ENCODE data around the gene BCLAF1. TPM values are rescaled to one million over a fixed set of nuclear protein-coding genes. Genes with fewer than 3 reads are reported as not detected.
A peak's percentile ranks its signal among the peaks of the same experiment; 100 is the strongest.

Gene BCLAF1
- total RNA-seq (2014; rRNA removed; shearing (Covaris generic); ENCODE audit: low replicate concordance): 37.2 and 51.3 TPM in 2 replicates

DNA sequence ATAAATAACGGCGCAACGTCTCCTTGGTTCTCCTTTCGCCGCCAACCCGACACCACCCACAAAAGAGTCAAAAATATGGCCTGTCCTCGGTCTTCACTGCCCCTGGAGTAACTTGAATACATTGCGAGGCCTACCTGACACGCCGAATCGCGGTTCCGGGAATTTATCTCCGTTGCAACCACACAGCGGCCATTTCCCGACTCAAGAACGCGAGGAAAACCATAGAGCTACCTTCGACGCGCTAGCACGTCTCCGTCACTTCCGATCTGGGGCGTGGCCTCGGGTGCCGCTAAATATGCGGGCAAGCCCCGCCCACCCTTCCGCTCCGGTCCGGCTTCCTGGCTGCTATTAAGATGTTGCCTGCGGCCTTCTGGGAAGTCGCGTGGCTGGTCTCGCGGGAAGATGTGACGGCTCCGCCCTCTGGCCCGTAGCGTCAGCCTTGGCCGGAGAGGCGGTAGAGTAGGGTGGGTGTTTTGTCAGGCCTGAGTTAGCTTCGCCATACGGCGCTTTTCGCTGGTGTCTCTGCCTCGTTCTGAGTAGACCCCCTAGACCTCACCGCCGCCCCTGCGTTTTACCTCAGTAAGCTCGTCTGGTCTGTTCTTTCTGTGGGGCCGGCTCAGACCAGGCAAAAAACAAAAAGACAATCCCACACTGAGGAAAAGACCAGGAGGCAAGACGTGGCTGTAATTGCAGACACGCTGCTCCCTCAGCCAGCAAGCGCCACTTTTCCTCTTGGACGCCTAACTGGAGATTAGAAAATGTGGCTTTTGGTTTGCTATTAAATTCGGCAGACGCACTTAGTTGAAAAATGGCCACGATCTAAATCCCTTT, at the start of gene BCLAF1:
Gene BCLAF1, minus strand, starts transcription at position 268 of the 831 bp plus-strand sequence. CDS start 9,980 bp downstream, outside the sequence.
- DNase-seq (ENCODE audit: low read depth): peak; percentile 99
- in situ Hi-C loops (cut with HindIII; ENCODE audit: low pct_unique_long_range_greater_than_20kb, low sequenced_read_pairs): no loop called here

DNA sequence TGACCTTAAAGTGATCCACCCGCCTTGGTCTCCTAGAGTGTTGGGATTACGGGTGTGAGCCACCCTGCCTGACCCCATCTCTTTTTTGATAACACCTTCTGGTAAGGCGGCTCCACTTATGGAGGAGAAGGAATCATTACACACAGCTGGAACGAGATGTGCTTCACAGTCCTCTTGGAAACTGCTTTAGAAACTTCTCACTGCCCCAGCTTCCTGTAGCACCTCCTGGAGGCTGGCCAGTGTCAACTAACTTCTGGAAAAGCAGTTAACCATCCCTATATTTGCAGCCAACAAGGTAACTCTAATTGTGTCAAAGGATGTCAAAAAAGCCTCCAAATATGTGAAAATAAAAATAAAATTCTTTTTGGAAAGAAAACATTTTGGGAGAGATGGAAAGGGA, 48.8 kb upstream of the BCLAF1 start:
- in situ Hi-C loops (cut with HindIII; ENCODE audit: low pct_unique_long_range_greater_than_20kb, low sequenced_read_pairs): no loop called here
- DNase-seq (ENCODE audit: low read depth): no peak

- no peak for DNase-seq (ENCODE audit: low read depth)
- in situ Hi-C loops (cut with HindIII; ENCODE audit: low pct_unique_long_range_greater_than_20kb, low sequenced_read_pairs): no loop called here
These were observed 48.0 kb upstream of the BCLAF1 start for GRCh38 chr6:136337606-136338005.

DNA sequence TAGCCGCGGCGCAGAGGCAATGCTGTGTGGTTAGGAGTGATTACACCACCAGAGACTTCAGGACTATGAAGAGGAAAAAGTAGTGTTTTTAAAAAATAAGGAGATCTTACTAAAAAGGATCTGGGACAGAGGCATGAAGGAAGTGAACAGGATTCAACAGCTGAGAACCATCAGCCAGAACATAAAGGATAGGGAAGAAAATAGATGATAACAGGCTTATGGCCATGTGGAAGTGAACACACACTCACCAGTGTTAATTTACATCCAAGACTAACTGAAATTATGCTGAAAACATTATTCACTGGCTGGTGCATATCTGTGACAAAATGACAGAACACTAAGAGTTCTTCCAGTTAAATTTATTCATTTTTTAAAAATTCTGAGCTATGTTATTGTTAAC, 47.5 kb upstream of the BCLAF1 start:
- DNase-seq (ENCODE audit: low read depth): no peak
- in situ Hi-C loops (cut with HindIII; ENCODE audit: low pct_unique_long_range_greater_than_20kb, low sequenced_read_pairs): no loop called here

- DNase-seq (ENCODE audit: low read depth): no peak
- in situ Hi-C loops (cut with HindIII; ENCODE audit: low pct_unique_long_range_greater_than_20kb, low sequenced_read_pairs): no loop called here
These were observed 46.2 kb upstream of the BCLAF1 start for GRCh38 chr6:136335736-136336363.

- DNase-seq (ENCODE audit: low read depth): no peak
- in situ Hi-C loops (cut with HindIII; ENCODE audit: low pct_unique_long_range_greater_than_20kb, low sequenced_read_pairs): no loop called here
These were observed 45.2 kb upstream of the BCLAF1 start for GRCh38 chr6:136334853-136335252.

DNA sequence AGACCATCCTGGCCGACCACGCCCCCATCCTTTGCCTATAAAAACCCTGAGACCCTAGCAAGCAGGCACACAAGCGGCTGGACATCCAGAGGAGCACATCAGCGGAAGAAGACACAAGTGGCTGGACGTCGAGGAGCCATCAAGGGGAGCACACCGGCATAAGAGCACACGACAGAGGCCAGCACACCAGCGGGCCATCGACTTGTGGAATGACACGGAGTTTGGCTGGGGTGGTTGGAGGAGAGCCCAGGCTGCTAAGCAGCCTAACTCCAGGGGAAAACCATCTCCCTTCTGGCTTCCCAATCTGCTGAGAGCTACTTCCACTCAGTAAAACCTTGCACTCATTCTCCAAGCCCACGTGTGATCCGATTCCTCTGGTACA, 44.8 kb upstream of the BCLAF1 start:
- DNase-seq (ENCODE audit: low read depth): no peak
- in situ Hi-C loops (cut with HindIII; ENCODE audit: low pct_unique_long_range_greater_than_20kb, low sequenced_read_pairs): no loop called here

- in situ Hi-C loops (cut with HindIII; ENCODE audit: low pct_unique_long_range_greater_than_20kb, low sequenced_read_pairs): no loop called here
- DNase-seq (ENCODE audit: low read depth): no peak
These were observed 44.3 kb upstream of the BCLAF1 start for GRCh38 chr6:136333824-136334464.

- no peak for DNase-seq (ENCODE audit: low read depth)
- in situ Hi-C loops (cut with HindIII; ENCODE audit: low pct_unique_long_range_greater_than_20kb, low sequenced_read_pairs): no loop called here
These were observed 41.8 kb upstream of the BCLAF1 start for GRCh38 chr6:136331461-136331860.

DNA sequence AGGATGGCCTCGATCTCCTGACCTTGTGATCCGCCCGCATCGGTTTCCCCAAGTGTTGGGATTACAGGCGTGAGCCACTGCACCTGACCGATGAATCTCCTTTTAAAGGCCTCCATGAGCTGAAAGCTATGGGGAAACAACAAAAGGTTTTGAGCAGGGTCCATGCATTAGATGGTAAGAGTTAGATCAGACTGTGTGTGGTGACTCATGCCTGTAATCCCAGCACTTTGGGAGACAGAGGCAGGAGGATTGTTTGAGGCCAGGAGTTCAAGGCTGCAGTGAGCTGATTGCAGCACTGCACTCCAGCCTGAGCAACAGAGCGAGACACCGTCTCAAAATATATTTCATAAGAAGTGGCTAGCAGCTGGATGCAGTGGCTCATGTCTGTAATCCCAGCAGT, 41.0 kb upstream of the BCLAF1 start:
- in situ Hi-C loops (cut with HindIII; ENCODE audit: low pct_unique_long_range_greater_than_20kb, low sequenced_read_pairs): no loop called here
- DNase-seq (ENCODE audit: low read depth): no peak

DNA sequence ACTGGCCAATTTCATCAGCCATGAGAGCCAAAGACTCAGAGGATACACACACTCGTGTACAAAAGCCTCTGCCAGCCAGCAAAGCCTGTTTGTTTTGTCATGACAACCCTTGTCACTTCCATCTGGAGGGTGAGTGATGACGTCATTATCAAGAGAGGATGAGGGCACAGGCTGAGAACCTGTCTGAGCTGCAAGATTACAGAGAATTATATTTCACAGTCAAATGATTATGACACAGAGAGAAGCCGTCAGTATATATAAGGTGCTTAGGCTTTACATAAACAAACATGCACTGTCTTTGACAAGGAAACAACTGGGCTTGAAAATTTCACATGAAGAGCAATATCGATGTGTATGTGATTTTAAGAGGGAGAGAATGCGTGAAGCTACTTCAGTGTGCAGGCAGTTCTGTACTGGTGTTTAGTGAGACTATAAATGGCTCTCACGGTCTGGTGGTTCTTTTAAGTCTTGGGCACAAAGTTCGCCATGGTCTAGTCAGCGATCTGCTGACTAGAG, 36.5 kb upstream of the BCLAF1 start:
- peak; percentile 47 for DNase-seq (ENCODE audit: low read depth)

GRCh38 chr6:136324686-136325380, 35.2 kb upstream of the BCLAF1 start:
- in situ Hi-C loops (cut with HindIII; ENCODE audit: low pct_unique_long_range_greater_than_20kb, low sequenced_read_pairs): no loop called here
- no peak for DNase-seq (ENCODE audit: low read depth)

More for the DNA sequence above, 36.5 kb upstream of the BCLAF1 start:
- in situ Hi-C loops (cut with HindIII; ENCODE audit: low pct_unique_long_range_greater_than_20kb, low sequenced_read_pairs): no loop called here

- DNase-seq (ENCODE audit: low read depth): no peak
- in situ Hi-C loops (cut with HindIII; ENCODE audit: low pct_unique_long_range_greater_than_20kb, low sequenced_read_pairs): no loop called here
These were observed 33.9 kb upstream of the BCLAF1 start for GRCh38 chr6:136323431-136324112.

- no peak for DNase-seq (ENCODE audit: low read depth)
- in situ Hi-C loops (cut with HindIII; ENCODE audit: low pct_unique_long_range_greater_than_20kb, low sequenced_read_pairs): no loop called here
These were observed 30.1 kb upstream of the BCLAF1 start for GRCh38 chr6:136319732-136320131.

- in situ Hi-C loops (cut with HindIII; ENCODE audit: low pct_unique_long_range_greater_than_20kb, low sequenced_read_pairs): no loop called here
- no peak for DNase-seq (ENCODE audit: low read depth)
These were observed 29.0 kb upstream of the BCLAF1 start for GRCh38 chr6:136318676-136319075.

- in situ Hi-C loops (cut with HindIII; ENCODE audit: low pct_unique_long_range_greater_than_20kb, low sequenced_read_pairs): no loop called here
- DNase-seq (ENCODE audit: low read depth): no peak
These were observed 28.3 kb upstream of the BCLAF1 start for GRCh38 chr6:136317971-136318370.

DNA sequence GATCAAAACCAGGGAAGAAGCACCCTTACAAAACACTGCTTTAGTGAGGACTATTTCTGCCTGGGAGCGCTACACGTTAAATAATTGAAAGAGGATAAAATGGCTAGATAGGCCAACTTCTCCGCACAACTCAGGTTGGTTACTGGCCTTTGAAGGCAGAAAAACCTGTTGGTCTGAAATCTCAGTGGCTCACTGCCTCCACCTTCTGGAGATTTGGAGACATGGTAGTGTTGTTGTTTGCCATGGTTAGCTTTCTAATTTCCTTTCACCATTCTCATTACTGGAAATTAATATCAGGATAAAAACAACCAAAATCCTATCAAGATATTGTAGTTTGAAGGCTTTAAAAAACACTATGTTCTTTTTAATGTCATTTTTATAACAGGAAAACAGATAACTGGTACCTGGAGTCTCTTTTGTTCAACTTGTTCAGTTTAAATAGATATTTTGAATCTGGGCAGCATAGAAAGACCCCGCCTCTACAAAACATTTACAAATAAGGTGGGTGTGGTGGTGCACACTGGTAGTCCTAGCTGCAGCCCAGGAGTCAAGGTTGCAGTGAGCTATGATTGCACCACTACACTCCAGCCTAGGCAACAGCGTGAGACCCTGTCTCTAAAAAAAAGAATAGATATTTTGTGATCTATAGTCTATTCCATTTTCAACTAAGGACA, 27.5 kb upstream of the BCLAF1 start:
- in situ Hi-C loops (cut with HindIII; ENCODE audit: low pct_unique_long_range_greater_than_20kb, low sequenced_read_pairs): no loop called here
- DNase-seq (ENCODE audit: low read depth): peak; percentile 41

All from Caki2 (cell line).